PC-3 (cell line): Measurements from ENCODE around the gene KDM7A. TPM values are rescaled to one million over a fixed set of nuclear protein-coding genes. Genes with fewer than 3 reads are reported as not detected.

Source experiments
- ATAC-seq: fragments of 200-7000 bp; cut with Tn5 transposase; 2 replicates; pipeline ENCODE4 v1.9.1; 2020; ENCODE audit warnings: mild to moderate bottlenecking, moderate library complexity
- BruUV-seq: library from RNA; stranded (reverse); fragments of 400-500 nt; replicated peaks from 2 replicates; lab custom pipeline; 2021; lab: Mats Ljungman, UMichigan
- CTCF ChIA-PET: fragments of 300-600 bp; sonication (Branson Sonifier 250); formaldehyde crosslinking; loops from one replicate; lab custom pipeline; 2022; ENCODE audit warnings: antibody characterized with exemption; lab: Charles Lee
- POLR2A ChIA-PET: fragments of 300-600 bp; sonication (Branson Sonifier 250); formaldehyde crosslinking; loops from one replicate; lab custom pipeline; 2022; ENCODE audit warnings: antibody characterized with exemption; ENCODE audit not compliant: unreplicated experiment; lab: Charles Lee
- DNase-seq: peaks from one replicate; pipeline ENCODE4 v3.0.0-alpha.2; 2015
- H2AFZ ChIP-seq: fragments of 300-600 bp; sonication (generic); 2 replicates; pipeline ENCODE4 v1.6.0; 2016; ENCODE audit warnings: antibody characterized with exemption, low read length
- H3F3A ChIP-seq: fragments of 300-600 bp; sonication (generic); one replicate; pipeline ENCODE4 v1.6.0; 2017; ENCODE audit warnings: antibody characterized with exemption, low read length, control low read depth, mild to moderate bottlenecking; ENCODE audit not compliant: unreplicated experiment
- H3K27ac ChIP-seq: fragments of 300-600 bp; sonication (generic); 2 replicates; pipeline ENCODE4 v1.5.1; 2016; ENCODE audit warnings: mild to moderate bottlenecking, low read length
- H3K27me3 ChIP-seq: fragments of 300-600 bp; sonication (generic); 2 replicates; pipeline ENCODE4 v1.6.1; 2016; ENCODE audit warnings: low read length, mixed read lengths
- H3K36me3 ChIP-seq: fragments of 300-600 bp; sonication (generic); 2 replicates; pipeline ENCODE4 v1.6.1; 2016; ENCODE audit warnings: low read depth, mixed run types, low read length, mixed read lengths
- H3K4me1 ChIP-seq: fragments of 300-600 bp; sonication (generic); 2 replicates; pipeline ENCODE4 v1.5.1; 2016; ENCODE audit warnings: low read length; ENCODE audit not compliant: insufficient read depth
- H3K4me2 ChIP-seq: fragments of 300-600 bp; sonication (generic); 2 replicates; pipeline ENCODE4 v1.6.0; 2016; ENCODE audit warnings: low read length
- H3K4me3 ChIP-seq: fragments of 300-600 bp; sonication (generic); 2 replicates; pipeline ENCODE4 v1.5.1; 2016; ENCODE audit warnings: mild to moderate bottlenecking, low read length, mixed read lengths
- H3K79me2 ChIP-seq: fragments of 300-600 bp; sonication (generic); 2 replicates; pipeline ENCODE4 v1.6.1; 2017; ENCODE audit warnings: low read length, mixed read lengths
- H3K9ac ChIP-seq: fragments of 300-600 bp; sonication (generic); 2 replicates; pipeline ENCODE4 v1.6.0; 2016; ENCODE audit warnings: mild to moderate bottlenecking, low read length
- H3K9me2 ChIP-seq: fragments of 300-600 bp; sonication (generic); replicated peaks from 2 replicates; pipeline ENCODE4 v1.6.1; 2016; ENCODE audit warnings: mixed run types, low read length, mixed read lengths
- H3K9me3 ChIP-seq: fragments of 300-600 bp; sonication (generic); 2 replicates; pipeline ENCODE4 v1.6.1; 2016; ENCODE audit warnings: low read length, mixed read lengths
- H4K20me1 ChIP-seq: fragments of 300-600 bp; sonication (generic); 2 replicates; pipeline ENCODE4 v1.6.1; 2016; ENCODE audit warnings: low read length, mixed read lengths
- EZH2 ChIP-seq: fragments of 300-600 bp; sonication (generic); IDR thresholded peaks from one replicate; pipeline ENCODE4 v1.6.1; 2017; ENCODE audit warnings: antibody characterized with exemption, mild to moderate bottlenecking, low read length; ENCODE audit not compliant: unreplicated experiment
- EZH2phosphoT487 ChIP-seq: fragments of 300-600 bp; sonication (generic); IDR thresholded peaks from 2 replicates; pipeline ENCODE4 v1.6.1; 2018; ENCODE audit warnings: mild to moderate bottlenecking, antibody characterized with exemption, low read length, borderline replicate concordance
- intact Hi-C: fragments of 100-400 bp; cut with micrococcal nuclease; formaldehyde crosslinking; loops from 2 replicates; pipeline ENCODE4 v1.9.0; 2023
- total RNA-seq: library from RNA; depleted of rRNA; stranded (reverse); fragments of >200 nt; gene quantifications from 2 replicates; pipeline ENCODE4 v1.2.3, GENCODE V29; 2014
- TF ChIP-seq, protein P1 (sequence below): fragments of 300-600 bp; sonication (generic); conservative IDR thresholded peaks from 2 replicates; pipeline ENCODE4 v1.5.1; 2017; ENCODE audit warnings: antibody characterized with exemption, low read depth, mild to moderate bottlenecking, low read length

KDM7A gene
- total RNA-seq, 1 experiment from 2014 or later, result 2.8 TPM

DNA sequence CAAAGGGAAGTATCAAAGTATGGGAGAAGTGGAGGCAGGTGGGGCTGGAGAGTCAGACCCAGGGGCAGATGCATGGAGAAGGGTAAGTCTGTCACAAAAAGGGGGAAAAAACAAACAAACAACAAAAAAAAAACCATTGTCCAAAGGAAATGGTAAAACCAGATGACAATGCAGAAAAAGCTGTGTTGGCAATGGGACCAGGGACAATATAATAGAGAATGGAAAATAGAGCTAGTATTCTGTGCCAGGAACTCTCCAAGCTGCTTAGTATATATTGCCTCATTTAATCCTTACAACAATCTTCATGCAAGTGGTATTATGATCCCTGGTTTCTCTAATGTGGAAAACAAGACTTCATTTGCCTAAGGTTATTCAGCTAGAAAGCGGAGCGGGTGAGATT, 13.1 kb upstream of the KDM7A start:
- ChIA-PET CTCF (no interaction called here), POLR2A (interaction anchor here (0.7 kb wide), 1 partner anchor 118 kb away, joined by 3 read pairs; no protein-coding TSS in a partner anchor)
- Histone ChIP-seq H3F3A (no peaks in the 10 kb centered on the region), H3K79me2 (no peaks in the 10 kb centered on the region), H2AFZ (no peak overlapping the region), H3K9me3 (no peaks in the 10 kb centered on the region), H3K4me2 (no peak overlapping the region), H3K36me3 (no peaks in the 10 kb centered on the region), H3K9me2 (no peaks in the 10 kb centered on the region), H3K27ac (no peak overlapping the region), H3K4me3 (no peak overlapping the region), H4K20me1 (no peaks in the 10 kb centered on the region), H3K27me3 (0 out of 2 replicates have a peak, but pooled peaks cover 11% of the 10 kb centered on the region), H3K4me1 (no peaks in the 10 kb centered on the region), H3K9ac (no peak overlapping the region)
- no peak for TF ChIP-seq EZH2
- no peak for TF ChIP-seq EZH2phosphoT487
- TF ChIP-seq, protein P1, sequence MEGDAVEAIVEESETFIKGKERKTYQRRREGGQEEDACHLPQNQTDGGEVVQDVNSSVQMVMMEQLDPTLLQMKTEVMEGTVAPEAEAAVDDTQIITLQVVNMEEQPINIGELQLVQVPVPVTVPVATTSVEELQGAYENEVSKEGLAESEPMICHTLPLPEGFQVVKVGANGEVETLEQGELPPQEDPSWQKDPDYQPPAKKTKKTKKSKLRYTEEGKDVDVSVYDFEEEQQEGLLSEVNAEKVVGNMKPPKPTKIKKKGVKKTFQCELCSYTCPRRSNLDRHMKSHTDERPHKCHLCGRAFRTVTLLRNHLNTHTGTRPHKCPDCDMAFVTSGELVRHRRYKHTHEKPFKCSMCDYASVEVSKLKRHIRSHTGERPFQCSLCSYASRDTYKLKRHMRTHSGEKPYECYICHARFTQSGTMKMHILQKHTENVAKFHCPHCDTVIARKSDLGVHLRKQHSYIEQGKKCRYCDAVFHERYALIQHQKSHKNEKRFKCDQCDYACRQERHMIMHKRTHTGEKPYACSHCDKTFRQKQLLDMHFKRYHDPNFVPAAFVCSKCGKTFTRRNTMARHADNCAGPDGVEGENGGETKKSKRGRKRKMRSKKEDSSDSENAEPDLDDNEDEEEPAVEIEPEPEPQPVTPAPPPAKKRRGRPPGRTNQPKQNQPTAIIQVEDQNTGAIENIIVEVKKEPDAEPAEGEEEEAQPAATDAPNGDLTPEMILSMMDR, result no peak
- no TSS peak for BruUV-seq
- DNase-seq (no peak), ATAC-seq (no peak)
- intact Hi-C loops, result no loop called here

GRCh38 chr7:140182917-140183316, 6.1 kb upstream of the KDM7A start:
- peaks cover 41% of the 10 kb centered on the region for H3K27me3 ChIP-seq
- H3K4me3 ChIP-seq, result no peak overlapping the region
- DNase-seq, result no peak
- no peaks in the 10 kb centered on the region for H3F3A ChIP-seq
- H3K27ac ChIP-seq, result no peak overlapping the region
- no peaks in the 10 kb centered on the region for H4K20me1 ChIP-seq
- ChIA-PET POLR2A (no interaction called here), CTCF (no interaction called here)
- H3K4me2 ChIP-seq, result no peak overlapping the region
- intact Hi-C loops, result no loop called here
- H3K4me1 ChIP-seq, result 0 out of 2 replicates have a peak, but pooled peaks cover under 1% of the 10 kb centered on the region
- H2AFZ ChIP-seq, result no peak overlapping the region
- ATAC-seq, result no peak
- H3K9me2 ChIP-seq, result no peaks in the 10 kb centered on the region
- no peaks in the 10 kb centered on the region for H3K36me3 ChIP-seq
- BruUV-seq, result no TSS peak
- no peaks in the 10 kb centered on the region for H3K79me2 ChIP-seq
- H3K9ac ChIP-seq, result no peak overlapping the region
- TF ChIP-seq, protein P1, result no peak
- TF ChIP-seq EZH2phosphoT487 (no peak), EZH2 (no peak)
- no peaks in the 10 kb centered on the region for H3K9me3 ChIP-seq

DNA sequence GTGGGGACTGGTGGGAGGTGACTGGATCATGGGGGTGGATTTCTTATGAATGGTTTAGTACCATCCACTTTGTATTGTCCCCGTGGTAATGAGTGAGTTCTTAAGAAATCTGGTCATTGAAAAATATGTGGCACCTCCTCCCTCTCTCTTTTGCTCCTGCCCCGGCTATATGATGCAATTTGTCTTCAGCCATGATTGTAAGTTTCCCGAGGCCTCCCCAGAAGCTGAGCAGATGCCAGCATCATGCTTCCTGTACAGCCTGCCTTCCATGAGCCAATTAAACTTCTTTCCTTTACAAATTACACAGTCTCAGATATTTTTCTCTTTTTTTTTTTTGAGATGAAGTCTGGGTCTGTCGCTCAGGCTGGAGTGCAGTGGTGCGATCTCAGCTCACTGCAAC, 2.6 kb upstream of the KDM7A start:
- H3K4me3 ChIP-seq, result no peak overlapping the region
- ATAC-seq (no peak), DNase-seq (no peak)
- no peaks in the 10 kb centered on the region for H3F3A ChIP-seq
- H3K4me2 ChIP-seq, result no peak overlapping the region
- no TSS peak for BruUV-seq
- H3K4me1 ChIP-seq, result peaks cover 5% of the 10 kb centered on the region; the same call in 1 of the 2 replicates
- POLR2A ChIA-PET, result interaction anchor here (0.7 kb wide), 1 partner anchor 24 kb away, joined by 6 read pairs; no protein-coding TSS in a partner anchor
- H3K9me2 ChIP-seq, result no peaks in the 10 kb centered on the region
- CTCF ChIA-PET, result no interaction called here
- no peak overlapping the region for H2AFZ ChIP-seq
- H3K27ac ChIP-seq, result no peak overlapping the region
- H3K79me2 ChIP-seq, result no peaks in the 10 kb centered on the region
- H3K9me3 ChIP-seq, result no peaks in the 10 kb centered on the region
- no peaks in the 10 kb centered on the region for H3K36me3 ChIP-seq
- H4K20me1 ChIP-seq, result no peaks in the 10 kb centered on the region
- H3K9ac ChIP-seq, result no peak overlapping the region
- TF ChIP-seq EZH2phosphoT487, result no peak
- no peak for TF ChIP-seq EZH2
- TF ChIP-seq, protein P1, result no peak
- intact Hi-C loops, result loop anchor here (5.0 kb wide), 2 partner anchors 53 to 402 kb away; partner anchors contain the start of gene HIPK2
- peaks cover 29% of the 10 kb centered on the region for H3K27me3 ChIP-seq
